Measurements from ENCODE around the gene DGKH. TPM values are rescaled to one million over a fixed set of nuclear protein-coding genes. Genes with fewer than 3 reads are reported as not detected.

The DGKH gene
- total and polyA plus RNA-seq, 9 of the 15 experiments (the other 6 are each of a cell fraction or from before 2014, with no cell fraction given) = 0.38 to 4.4 (median 3.1) TPM

DNA sequence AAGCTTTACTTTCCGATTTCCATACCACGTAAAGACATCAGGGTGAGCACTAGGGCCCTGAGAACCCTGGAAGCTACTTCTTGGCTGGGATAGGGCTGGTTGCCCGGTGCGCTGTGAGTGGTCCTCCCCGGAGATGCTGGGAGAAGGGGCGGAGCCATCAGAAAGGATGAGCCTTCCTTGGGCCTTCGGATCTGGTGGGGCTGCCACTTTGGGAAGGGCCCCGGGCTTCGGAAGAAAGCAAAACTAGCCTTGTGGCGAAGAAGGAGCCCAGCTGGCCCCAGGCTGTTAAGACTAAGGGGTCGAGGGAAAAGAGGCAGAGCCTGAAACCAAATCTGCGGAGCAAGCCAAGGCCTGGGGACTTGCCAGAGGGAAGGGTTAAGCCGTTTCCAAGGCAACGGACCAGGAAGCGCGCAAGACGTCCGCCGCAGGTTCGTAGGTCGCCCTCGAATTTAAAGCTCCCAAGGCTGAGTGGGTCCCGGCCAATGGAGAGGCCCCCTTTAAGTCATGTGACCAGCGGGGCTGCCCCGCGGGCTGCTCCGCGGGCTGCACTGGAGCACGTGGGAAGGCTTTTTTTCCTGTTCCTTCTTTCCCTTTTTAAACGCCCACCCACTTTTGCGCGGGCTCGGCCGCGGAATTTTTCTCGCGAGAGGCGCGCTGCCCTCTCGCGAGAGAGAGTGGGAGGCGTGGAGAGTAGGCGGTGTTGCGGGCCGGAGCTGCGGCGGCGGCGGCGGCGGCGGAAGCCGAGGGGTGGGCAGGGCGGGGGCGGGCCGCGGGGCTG is 223.1 kb downstream of the DGKH start (continued):
- TF ChIP-seq PHF21A (IDR thresholded peaks at IDR 0.05; ENCODE audit: borderline replicate concordance, low read depth) (no peak), ZNF695 (CRISPR knock-in tag; IDR thresholded peaks at IDR 0.05) (no peak), TRIM24 (IDR thresholded peaks at IDR 0.05) (peak in 1 of 2 experiments; percentile 36; a peak in 1 of 4 replicates), ZC3H8 (IDR thresholded peaks at IDR 0.05) (no peak), WHSC1 (IDR thresholded peaks at IDR 0.05; ENCODE audit: low read length) (no peak), TEAD2 (tag; IDR thresholded peaks at IDR 0.05) (no peak), PPARD (CRISPR knock-in tag; IDR thresholded peaks at IDR 0.05) (no peak), EP400 (IDR thresholded peaks at IDR 0.05) (peak; percentile 80), ZNF644 (tag; IDR thresholded peaks at IDR 0.05; ENCODE audit: low read depth) (no peak), EGR1 (conservative IDR thresholded peaks at IDR 0.05) (peak; percentile 94), SRSF7 (optimal IDR thresholded peaks at IDR 0.05; ENCODE audit: low read depth, low read length) (no peak), E2F3 (CRISPR knock-in tag; IDR thresholded peaks at IDR 0.05) (peak; percentile 76), DMBX1 (CRISPR knock-in tag; IDR thresholded peaks at IDR 0.05; ENCODE audit: borderline replicate concordance) (peak; percentile 18; the same call in 1 of the 2 replicates)
- TF ChIP-seq, protein P1, sequence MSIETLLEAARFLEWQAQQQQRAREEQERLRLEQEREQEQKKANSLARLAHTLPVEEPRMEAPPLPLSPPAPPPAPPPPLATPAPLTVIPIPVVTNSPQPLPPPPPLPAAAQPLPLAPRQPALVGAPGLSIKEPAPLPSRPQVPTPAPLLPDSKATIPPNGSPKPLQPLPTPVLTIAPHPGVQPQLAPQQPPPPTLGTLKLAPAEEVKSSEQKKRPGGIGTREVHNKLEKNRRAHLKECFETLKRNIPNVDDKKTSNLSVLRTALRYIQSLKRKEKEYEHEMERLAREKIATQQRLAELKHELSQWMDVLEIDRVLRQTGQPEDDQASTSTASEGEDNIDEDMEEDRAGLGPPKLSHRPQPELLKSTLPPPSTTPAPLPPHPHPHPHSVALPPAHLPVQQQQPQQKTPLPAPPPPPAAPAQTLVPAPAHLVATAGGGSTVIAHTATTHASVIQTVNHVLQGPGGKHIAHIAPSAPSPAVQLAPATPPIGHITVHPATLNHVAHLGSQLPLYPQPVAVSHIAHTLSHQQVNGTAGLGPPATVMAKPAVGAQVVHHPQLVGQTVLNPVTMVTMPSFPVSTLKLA (conservative IDR thresholded peaks at IDR 0.05) = peak; percentile 84 to 90
- TF ChIP-seq, protein P2, sequence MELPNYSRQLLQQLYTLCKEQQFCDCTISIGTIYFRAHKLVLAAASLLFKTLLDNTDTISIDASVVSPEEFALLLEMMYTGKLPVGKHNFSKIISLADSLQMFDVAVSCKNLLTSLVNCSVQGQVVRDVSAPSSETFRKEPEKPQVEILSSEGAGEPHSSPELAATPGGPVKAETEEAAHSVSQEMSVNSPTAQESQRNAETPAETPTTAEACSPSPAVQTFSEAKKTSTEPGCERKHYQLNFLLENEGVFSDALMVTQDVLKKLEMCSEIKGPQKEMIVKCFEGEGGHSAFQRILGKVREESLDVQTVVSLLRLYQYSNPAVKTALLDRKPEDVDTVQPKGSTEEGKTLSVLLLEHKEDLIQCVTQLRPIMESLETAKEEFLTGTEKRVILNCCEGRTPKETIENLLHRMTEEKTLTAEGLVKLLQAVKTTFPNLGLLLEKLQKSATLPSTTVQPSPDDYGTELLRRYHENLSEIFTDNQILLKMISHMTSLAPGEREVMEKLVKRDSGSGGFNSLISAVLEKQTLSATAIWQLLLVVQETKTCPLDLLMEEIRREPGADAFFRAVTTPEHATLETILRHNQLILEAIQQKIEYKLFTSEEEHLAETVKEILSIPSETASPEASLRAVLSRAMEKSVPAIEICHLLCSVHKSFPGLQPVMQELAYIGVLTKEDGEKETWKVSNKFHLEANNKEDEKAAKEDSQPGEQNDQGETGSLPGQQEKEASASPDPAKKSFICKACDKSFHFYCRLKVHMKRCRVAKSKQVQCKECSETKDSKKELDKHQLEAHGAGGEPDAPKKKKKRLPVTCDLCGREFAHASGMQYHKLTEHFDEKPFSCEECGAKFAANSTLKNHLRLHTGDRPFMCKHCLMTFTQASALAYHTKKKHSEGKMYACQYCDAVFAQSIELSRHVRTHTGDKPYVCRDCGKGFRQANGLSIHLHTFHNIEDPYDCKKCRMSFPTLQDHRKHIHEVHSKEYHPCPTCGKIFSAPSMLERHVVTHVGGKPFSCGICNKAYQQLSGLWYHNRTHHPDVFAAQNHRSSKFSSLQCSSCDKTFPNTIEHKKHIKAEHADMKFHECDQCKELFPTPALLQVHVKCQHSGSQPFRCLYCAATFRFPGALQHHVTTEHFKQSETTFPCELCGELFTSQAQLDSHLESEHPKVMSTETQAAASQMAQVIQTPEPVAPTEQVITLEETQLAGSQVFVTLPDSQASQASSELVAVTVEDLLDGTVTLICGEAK (IDR thresholded peaks at IDR 0.05) = peak; percentile 31; the same call in 1 of the 2 replicates
- TF ChIP-seq, protein P2 (CRISPR knock-in tag; IDR thresholded peaks at IDR 0.05) = no peak
- TF ChIP-seq, protein P3, sequence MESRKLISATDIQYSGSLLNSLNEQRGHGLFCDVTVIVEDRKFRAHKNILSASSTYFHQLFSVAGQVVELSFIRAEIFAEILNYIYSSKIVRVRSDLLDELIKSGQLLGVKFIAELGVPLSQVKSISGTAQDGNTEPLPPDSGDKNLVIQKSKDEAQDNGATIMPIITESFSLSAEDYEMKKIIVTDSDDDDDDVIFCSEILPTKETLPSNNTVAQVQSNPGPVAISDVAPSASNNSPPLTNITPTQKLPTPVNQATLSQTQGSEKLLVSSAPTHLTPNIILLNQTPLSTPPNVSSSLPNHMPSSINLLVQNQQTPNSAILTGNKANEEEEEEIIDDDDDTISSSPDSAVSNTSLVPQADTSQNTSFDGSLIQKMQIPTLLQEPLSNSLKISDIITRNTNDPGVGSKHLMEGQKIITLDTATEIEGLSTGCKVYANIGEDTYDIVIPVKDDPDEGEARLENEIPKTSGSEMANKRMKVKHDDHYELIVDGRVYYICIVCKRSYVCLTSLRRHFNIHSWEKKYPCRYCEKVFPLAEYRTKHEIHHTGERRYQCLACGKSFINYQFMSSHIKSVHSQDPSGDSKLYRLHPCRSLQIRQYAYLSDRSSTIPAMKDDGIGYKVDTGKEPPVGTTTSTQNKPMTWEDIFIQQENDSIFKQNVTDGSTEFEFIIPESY (CRISPR knock-in tag; IDR thresholded peaks at IDR 0.05) = peak; percentile 64

All from K562 (cell line).